HG03460 (cell line): ENCODE data around the gene FAM153A.
A peak's percentile ranks its signal among the peaks of the same experiment; 100 is the strongest.
"Not testable (repeated sequence)": the region's sequence is repeated elsewhere in the genome, so short reads cannot be mapped to it uniquely, and the experiment has no call there.

Experiments
- ATAC-seq: cut with Tn5 transposase; IDR thresholded peaks from one replicate; pipeline ENCODE4 v1.9.1; 2021; ENCODE audit not compliant: unreplicated experiment

The FAM153A gene

DNA sequence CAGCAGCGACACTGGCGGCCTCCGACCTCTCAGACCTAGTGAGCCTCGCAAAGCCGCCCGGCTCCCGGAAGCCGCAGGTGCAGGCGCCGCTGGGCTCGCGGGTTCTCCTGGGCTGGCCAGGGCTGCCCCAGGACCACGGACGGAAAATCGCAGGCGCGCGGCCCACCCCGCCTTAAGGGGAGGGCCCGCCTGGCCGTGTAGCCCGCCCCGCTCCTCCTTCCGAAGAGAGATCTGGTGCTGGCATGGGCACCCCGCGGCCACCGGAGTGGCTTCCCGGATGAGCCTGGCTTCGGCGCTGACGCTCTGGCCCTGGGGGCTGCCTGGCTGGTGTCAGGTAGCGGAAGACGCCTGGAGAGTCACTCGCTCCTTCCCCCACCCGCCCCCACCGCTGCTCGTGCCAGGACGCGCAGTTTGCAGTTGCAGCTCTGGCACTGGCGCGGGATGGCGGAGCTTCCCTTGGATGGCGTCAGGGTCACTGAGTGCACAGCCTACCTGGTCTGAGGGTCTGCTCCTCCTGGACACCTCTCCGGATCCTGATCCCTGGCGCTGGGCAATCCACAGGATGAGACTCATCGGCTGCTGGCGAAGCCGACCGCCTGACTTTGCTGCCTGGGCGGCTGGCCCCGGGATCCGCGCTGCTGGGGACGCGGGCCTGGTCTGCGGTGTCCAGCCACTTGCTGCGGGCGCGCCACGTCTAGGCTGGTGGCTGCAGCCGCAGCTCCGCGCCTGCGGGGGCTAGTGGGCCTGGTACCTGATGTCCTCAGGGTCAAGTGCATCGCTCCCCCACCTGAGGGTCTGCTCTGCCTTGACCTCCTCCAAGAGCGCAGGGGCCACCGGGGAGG is at the start of gene FAM153A:
Gene FAM153A (minus strand): TSS at position 108 of the 842 bp plus-strand sequence.
- peak; percentile 82 for ATAC-seq

DNA sequence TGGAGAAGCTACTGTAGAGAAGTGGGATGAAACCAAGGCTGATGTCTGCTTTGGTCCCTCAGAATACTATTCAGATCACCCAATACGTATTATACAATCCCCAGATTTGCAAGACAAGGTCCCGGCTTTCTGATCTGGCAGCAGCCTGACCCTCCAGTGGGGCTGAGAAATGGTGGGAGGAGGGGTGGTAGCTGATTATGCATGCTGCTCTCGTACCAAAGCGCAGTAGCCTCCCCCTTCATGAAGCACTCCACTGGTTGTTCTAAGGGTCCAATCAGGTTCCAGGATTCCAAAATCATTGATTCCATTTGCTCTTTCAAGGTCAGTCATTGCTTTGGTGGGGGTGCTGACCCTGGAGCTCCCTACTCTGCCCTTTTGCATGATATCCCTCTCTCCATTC is 49.6 kb upstream of the FAM153A start:
- not testable (repeated sequence) for ATAC-seq

DNA sequence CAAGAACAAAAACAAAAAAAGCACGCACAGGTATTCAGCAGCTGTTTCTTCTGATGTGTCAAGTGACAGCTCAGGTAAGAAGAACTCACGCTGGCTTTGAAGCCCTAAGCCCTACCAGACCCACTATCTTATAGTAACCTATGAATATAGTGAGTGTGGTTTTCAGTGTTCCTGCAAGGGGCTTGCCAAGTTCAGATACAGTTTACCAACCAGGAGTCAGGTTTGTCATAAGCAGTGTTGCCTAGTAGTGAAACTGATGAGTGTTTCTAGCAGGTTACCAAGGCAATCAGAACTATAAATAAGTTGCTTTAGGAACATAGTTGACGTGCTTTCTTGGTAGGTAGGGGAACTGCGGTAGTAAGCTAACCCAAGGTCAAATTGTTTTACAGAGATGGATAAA is 43.4 kb upstream of the FAM153A start:
- ATAC-seq, result not testable (repeated sequence)

DNA sequence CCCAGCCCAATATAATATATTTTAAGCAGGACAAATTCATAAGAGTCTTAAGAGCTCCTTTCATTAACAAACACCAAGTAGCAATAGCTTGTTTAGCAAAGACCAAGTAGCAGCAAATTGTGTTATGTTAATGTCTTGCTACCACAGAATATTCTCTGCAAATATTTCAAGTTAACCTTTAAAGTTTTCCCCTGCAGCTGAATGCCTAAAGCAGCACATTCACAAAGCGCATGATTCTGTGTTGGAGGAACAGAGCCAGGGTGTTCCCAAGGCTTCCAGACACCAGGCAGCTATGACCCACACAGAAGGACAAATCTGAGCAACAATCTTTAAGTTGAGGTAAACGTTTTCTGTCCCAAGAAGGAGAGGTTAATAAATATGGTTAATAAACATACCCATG is 42.1 kb upstream of the FAM153A start:
- ATAC-seq, result not testable (repeated sequence)

DNA sequence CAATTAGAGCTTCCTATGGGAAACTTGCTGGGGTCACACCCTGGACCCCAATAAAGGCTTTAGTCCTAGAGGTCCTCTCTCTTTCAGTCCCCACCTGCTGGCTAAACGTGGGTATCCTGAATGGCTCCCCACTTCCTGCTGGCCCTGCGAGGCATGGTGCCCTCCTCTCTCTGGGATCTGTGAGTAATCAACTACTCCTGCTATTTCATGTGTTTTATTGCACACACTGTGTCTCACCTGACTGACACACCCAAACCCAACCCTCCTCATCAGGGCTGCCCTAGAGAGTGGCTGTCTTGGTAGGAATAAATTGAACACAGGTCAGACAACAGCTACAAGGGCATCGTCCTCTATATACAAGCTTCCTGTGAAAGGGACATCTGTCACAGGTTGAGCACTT is 39.8 kb upstream of the FAM153A start:
- not testable (repeated sequence) for ATAC-seq

DNA sequence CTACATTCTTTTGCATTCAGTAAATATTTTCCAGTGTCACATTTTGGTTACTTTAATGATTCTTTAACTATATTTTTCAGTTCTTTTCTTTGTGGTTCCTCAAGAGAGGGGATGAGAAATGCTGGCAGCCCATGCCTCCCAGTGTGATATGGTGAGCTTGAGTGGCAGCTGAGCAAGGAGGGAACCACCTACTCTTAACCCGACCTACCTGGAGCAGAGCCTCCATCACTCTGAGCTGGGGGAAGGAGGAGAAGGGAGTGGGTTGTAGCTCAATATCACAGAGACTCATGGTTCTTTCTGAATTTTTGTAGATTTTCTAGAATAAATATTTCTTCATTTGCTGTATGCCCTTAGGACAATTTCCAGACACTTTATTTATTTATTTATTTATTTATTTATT is 37.0 kb upstream of the FAM153A start:
- not testable (repeated sequence) for ATAC-seq

DNA sequence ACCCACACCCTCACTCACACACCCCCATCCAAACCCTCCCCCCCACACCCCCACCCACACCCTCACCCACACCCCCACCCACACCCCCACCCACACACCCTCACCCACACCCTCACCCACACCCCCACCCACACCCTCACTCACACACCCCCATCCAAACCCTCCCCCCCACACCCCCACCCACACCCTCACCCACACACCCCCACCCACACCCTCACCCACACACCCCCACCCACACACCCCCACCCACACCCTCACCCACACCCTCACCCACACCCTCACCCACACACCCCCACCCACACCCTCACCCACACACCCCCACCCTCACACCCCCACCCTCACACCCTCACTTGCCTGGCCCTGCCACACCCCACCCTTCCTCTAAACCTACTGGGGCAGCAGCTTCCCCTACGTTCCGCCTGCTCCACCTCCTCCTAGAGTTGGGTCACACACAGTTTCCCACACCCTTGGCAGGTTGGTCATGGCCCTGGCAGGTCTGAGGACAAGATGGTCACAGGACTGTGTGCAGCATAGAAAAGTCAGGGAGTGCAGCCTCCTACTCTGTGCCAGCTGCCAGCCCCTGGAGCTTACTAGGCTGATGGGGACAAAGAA is 30.2 kb upstream of the FAM153A start:
- ATAC-seq, result not testable (repeated sequence)

DNA sequence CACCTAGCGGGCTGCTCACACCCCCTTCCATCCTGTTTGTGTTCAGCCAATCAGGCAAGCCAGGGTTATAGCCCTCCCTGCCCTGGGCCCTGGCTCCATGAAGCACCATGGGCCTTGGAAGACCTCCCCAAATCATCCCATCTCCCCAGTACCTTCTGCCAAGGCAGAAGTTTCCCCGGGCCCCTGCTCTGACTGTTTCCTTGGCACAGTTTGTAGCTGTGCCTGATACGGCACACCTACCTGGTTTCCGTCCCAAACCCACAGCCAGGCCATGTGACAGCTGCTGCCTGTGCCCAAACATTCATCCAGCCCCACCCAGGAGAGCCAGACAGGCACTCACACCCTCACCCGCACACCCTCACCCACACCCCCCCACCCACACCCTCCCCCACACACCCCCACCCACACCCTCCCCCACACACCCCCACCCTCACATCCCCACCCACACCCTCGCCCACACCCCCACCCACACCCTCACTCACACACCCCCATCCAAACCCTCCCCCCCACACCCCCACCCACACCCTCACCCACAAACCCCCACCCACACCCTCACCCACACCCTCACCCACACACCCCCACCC is 29.6 kb upstream of the FAM153A start:
- ATAC-seq, result not testable (repeated sequence)

DNA sequence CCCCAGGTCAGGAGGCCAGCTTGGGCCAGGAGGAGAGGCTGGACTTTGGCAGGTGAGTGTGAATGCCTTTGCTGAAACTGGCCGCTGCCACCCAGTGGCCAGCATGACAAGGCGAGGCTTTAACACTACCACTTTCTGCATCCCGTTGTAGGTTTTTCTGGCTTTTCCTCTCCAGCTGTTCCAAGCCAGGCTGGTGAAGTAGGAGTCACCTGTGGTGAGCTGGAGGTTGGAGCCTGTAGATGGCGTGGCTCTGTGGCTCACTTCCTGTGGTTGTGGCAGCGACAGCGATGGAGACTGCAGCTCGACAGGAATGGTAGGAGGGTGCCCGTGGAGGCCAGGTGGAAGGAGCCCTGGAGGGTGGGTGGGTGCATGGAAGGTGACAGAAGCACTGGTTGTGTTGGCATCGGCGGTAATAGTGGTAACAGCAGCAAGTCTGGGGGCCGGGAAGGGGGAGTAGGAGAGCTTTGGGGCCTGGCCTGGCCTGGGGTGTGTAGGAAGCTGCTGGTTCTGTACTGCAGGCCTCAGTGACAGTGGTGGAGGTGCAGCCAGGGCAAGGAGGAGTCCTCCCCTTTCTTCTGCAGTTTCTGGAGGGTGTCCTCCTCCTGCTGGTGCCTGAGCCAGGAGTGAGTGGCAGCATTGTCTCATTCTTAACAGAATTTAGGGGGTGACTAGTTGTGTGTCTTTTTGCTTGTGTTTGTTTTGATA is 26.7 kb upstream of the FAM153A start:
- ATAC-seq, result not testable (repeated sequence)

DNA sequence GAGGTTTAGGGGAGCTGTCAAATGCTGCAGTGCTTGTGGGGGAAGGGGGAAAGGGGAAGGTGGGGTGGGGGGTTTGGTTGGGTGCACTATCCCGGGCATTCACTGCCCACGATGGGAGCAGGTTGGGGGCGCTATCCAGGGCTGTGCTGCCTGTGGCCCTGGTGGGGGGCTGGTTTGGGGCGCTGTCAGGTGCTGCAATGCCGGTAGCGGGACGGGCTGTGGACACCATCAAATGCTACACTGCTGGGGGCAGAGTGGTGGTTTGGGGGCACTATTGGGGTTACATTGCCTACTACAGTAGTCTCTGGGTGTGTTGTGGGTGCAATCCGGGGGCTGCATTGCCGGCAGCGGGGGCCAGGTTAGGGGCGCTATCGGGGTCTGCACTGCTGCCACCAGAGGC is 25.7 kb upstream of the FAM153A start:
- not testable (repeated sequence) for ATAC-seq

DNA sequence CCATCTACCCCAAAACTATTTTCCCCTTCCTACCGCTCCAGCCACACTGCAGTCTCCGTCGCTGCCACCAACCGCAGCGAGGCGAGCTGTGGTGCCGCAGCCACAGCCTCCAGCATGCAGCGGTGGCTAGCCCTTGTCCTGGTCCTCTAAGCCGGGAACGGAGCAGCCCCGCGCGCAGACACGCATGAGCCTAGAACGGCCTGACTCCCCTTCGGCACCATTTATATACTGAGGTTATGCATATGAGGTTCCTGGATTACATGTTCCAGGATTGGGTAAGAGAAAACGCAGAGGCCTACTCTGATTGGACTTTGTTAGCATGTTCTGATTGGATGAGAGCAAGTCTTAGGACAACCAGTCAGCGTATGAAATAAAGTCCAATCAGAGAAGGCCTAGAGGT is 24.6 kb upstream of the FAM153A start:
- ATAC-seq, result not testable (repeated sequence)

DNA sequence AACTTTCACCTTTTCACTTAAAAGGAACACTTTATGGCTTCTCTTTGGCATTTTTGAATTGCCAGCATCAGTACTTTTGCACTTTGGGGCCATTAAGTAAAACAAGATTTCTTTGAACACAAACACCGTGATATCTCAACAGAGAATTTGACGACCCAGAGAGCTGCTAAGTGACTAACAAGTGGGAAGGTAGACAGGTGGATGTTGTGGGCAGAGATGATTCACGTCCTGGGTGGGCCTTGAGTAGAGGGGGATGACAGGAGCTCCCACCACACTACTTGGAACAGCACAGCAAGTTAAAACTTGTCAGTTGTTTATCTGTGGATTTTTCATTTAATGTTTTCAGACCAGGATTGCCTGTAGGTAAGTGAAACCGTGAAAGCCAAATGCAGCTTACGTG is 18.7 kb upstream of the FAM153A start:
- not testable (repeated sequence) for ATAC-seq

DNA sequence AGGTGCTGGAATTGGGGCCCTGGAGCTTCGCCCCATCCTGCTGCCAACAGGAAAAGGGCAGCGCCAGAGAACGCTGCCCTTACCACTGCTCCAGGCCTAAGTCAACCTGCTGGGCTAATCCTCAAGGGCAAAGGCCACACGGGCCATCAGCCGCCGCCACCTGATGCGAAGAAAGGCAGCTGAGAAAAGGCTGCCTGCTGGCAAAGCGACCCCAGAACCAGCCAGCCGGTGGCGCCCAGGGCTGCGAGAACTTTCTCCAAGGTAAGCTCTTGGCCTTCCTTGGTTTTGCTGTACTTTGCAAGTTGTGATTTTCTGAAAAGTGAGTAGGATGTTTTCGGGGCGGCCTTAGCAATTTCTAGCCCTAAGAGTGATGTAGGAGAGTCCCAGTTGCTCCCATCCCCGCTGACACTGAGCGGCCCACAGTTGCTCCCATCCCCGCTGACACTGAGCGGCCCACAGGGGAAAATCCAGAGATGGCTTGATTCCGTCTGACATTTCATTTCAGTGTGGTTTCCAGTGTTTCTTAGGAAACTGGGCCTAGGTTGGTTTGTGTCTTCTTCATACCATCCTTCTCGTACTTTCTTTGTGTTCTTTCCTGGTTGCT is 15.6 kb upstream of the FAM153A start:
- not testable (repeated sequence) for ATAC-seq

DNA sequence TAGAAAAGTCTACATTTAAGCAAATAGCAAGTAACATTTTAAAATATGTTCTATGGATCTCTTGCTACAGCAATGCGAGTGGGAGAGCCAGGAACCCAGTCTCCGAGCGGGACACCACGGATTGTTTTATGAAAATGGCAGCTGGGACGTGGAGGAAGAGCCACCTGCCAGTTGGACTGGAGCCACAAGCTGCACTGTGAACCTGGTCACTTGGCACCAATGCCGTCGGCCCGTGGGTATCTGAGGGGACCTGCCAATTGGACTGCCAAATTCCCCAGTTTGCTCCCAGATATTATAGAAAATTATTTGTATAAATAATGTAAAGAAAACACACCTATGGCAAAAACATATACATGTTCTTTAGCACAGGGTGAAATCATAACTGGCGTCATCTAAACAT is 10.6 kb upstream of the FAM153A start:
- not testable (repeated sequence) for ATAC-seq

DNA sequence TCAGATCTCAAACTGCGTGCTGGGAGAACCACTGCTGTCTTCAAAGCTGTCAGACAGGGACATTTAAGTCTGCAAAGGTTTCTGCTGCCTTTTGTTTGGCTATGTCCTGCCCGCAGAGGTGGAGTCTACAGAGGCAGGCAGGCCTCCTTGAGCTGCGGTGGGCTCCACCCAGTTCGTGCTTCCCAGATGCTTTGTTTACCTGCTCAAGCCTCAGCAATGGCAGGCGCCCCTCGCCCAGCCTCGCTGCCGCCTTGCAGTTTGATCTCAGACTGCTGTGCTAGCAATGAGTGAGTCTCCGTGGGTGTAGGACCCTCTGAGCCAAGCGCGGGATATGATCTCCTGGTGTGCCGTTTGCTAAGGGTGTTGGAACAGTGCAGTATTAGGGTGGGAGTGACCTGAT is 8.9 kb upstream of the FAM153A start:
- ATAC-seq, result not testable (repeated sequence)

DNA sequence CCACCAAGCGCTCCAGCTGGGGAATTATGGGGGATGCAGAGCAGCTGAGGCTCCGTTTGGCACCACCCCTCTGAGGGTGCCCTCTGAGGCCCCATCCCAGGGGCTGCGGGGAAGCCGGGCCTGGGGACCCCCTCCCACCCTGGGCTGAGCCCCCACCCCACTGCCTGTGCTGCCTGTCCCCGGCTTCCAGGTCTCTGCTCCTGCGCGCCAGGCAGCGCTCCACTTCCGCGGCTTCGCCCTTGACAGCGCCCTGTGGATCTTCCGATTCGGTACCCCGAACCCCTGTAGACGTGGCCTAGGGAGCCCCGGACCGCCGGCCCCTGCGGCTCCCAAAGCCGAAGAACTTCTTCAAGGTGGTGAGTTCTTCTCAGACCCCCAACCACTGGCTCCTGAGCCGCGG is 530 bp downstream of the FAM153A start:
- ATAC-seq, result not testable (repeated sequence)

DNA sequence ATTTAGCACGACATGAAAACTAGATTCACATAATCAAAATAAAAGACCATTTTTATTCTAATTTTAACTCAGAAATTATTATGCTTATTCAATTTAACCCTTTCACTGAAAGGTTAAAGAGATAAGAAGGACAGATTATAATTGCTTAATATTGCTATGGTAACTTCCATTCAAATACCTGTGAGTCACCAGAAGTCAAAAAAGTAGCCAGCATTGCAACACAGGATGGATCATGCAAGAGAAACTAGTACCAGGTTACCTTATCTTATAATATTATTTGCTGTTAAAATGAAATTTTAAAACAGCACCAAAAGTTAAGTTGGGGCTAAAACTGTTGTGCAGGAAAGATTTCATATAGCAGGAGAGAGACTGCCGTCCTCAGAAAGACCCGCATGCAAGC is 11.5 kb downstream of the FAM153A start:
- ATAC-seq, result not testable (repeated sequence)

DNA sequence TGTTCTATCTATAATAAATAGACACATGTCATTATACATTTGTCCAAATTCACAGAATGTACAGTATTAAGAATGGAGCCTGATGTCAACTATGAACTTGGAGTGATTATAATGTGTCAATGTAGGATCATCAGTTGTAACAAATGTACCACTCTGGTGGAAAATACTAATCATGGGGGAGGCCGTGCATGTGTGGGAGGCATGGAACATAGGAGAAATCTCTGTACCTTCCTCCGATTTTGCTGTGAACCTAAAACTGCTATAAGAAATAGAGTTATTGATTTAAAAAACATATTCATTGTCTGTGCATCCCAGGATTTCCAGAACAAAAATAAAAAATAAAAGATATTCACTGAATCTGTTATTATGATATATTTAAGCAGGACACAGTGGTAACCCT is 12.1 kb downstream of the FAM153A start:
- ATAC-seq, result not testable (repeated sequence)

DNA sequence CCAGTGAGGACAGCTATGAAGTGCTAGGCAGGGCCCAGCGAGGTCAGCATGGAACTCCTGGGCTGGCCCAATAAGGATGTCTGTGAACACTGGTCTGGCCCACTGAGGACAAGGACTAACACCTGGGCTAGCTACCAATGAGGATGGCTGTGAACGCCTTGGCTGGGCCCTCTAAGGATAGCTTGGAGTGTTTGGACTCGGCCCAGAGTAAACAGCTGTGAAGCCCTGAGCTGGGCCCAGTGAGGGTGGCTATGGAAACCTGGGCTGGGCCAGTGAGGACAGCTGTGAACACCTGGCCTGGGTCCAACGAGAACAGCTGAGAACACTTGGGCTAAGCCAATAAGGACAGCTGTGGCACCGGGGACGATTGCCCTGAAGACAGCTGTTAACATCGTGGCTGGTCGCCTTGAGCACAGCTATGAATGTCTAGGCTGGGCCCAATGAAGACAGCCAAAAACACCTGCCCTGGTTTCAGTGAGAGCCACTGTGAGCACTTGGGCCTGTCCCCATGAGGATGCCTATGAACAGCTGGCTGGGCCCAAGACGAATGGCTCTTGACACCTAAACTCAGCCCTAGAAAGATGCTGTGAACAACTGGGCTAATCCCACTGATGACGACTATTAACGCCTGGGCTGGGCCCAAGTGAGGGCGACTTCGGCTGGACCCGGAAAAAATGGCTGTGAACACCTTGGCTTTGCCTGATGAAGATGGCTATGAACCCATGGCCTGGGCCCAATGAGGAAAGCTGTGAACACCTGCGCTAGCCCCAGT is 18.8 kb downstream of the FAM153A start:
- not testable (repeated sequence) for ATAC-seq

DNA sequence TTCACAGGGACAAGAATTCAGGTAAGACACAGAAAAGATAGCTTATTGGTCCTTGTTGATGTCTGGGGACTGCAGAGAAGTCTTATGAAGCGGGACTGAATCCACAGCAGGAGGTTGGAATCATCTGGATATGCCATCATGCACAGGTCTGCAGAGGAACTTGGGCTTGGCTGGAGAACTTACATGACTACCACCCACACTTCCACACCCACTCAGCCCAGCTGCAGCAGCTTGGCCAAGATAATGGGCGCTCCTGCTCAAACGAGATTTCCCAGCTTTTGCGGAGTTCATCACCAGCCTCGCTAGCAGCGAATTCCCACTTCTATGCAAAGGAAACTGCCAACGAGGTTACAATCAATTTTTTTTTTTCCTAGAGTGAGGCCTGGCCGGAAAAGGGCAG is 21.7 kb downstream of the FAM153A start:
- ATAC-seq, result not testable (repeated sequence)
